NCI-H510A (cell line): ENCODE results near the gene FZR1.
A peak's percentile ranks its signal among the peaks of the same experiment; 100 is the strongest.
"Not testable (repeated sequence)": the region's sequence is repeated elsewhere in the genome, so short reads cannot be mapped to it uniquely, and the experiment has no call there.

Source experiments
- DNase-seq: peaks from one replicate; lab custom pipeline; 2025; lab: John Stamatoyannopoulos, UW

FZR1 gene

GRCh38 chr19:3573858-3574637 lies 67.9 kb downstream of the FZR1 start:
- peak; percentile 54 for DNase-seq

GRCh38 chr19:3575260-3575741 lies 69.2 kb downstream of the FZR1 start:
- no peak for DNase-seq

- no peak for DNase-seq
Measured at GRCh38 chr19:3575949-3576673, 70.0 kb downstream of the FZR1 start.

- no peak for DNase-seq
Measured at GRCh38 chr19:3576696-3577443, 70.8 kb downstream of the FZR1 start.

- no peak for DNase-seq
Measured at GRCh38 chr19:3577723-3578344, 71.7 kb downstream of the FZR1 start.

GRCh38 chr19:3578390-3578789 lies 72.3 kb downstream of the FZR1 start:
- no peak for DNase-seq

- DNase-seq, result no peak
Measured at GRCh38 chr19:3580156-3580934, 74.2 kb downstream of the FZR1 start.

- not testable (repeated sequence) for DNase-seq
Measured at GRCh38 chr19:3581792-3582191, 75.7 kb downstream of the FZR1 start.

- not testable (repeated sequence) for DNase-seq
Measured at GRCh38 chr19:3584036-3584802, 78.1 kb downstream of the FZR1 start.

GRCh38 chr19:3585301-3586126 lies 79.4 kb downstream of the FZR1 start, which contains the start of gene GIPC3:
Gene GIPC3, plus strand, starts transcription at chr19:3585478. Its CDS starts 120 bp downstream, at chr19:3585598.
- no peak for DNase-seq

- no peak for DNase-seq
Measured at GRCh38 chr19:3586127-3586626, 80.1 kb downstream of the FZR1 start.

- DNase-seq, result no peak
Measured at GRCh38 chr19:3586707-3587346, 80.7 kb downstream of the FZR1 start.
